Esophagus muscularis mucosa (tissue), 4 donors: Measurements from ENCODE around the gene PHLDA1. TPM values are rescaled to one million over a fixed set of nuclear protein-coding genes. Genes with fewer than 3 reads are reported as not detected.

Source experiments
- DNase-seq: peaks from one replicate; pipeline ENCODE4 v3.0.0-alpha.2; 2017; ENCODE audit errors: extremely low spot score
- H3K27ac ChIP-seq, 4 donors: fragments of 200-600 bp; sonication (generic); replicated peaks in 1 of 4; 1 replicate in 3 of 4; 2 replicates in 1 of 4; pipeline ENCODE4 v1.5.1; 2016 to 2019; ENCODE audit warnings: mild to moderate bottlenecking in 1 of 4
- H3K27me3 ChIP-seq, 4 donors: fragments of 200-600 bp; sonication (generic); one replicate each; pipeline versions ENCODE4 v1.5.1 to v1.6.0; 2016 to 2019
- H3K36me3 ChIP-seq, 4 donors: fragments of 200-600 bp; sonication (generic); one replicate each; pipeline ENCODE4 v1.5.1; 2016 to 2019
- H3K4me1 ChIP-seq, 4 donors: fragments of 200-600 bp; sonication (generic); one replicate each; pipeline ENCODE4 v1.5.1; 2016 to 2019
- H3K4me3 ChIP-seq, 4 donors: fragments of 200-600 bp; sonication (generic); 1 replicate in 2 of 4; 2 replicates in 2 of 4; pipeline ENCODE4 v1.5.1; 2016 to 2019; ENCODE audit warnings: mild to moderate bottlenecking in 4 of 4, moderate library complexity in 1 of 4
- H3K9me3 ChIP-seq, 4 donors: fragments of 200-600 bp; sonication (generic); 1 replicate in 3 of 4; 2 replicates in 1 of 4; pipeline ENCODE4 v1.5.1; 2016 to 2019
- EP300 ChIP-seq: sonication (generic); formaldehyde crosslinking; IDR thresholded peaks from one replicate; pipeline ENCODE4 v1.6.1; 2017; ENCODE audit warnings: antibody characterized with exemption
- POLR2A ChIP-seq: fragments of 450-650 bp; IDR thresholded peaks from one replicate; pipeline ENCODE4 v1.6.1; 2017; ENCODE audit warnings: antibody characterized with exemption, moderate library complexity, mild to moderate bottlenecking, low read depth
- POLR2AphosphoS5 ChIP-seq, 2 donors: sonication (generic); formaldehyde crosslinking; IDR thresholded peaks; one replicate each; pipeline ENCODE4 v1.6.1; 2017; ENCODE audit warnings: antibody characterized with exemption in 2 of 2
- WGBS: methylation state at CpG from one replicate; pipeline ENCODE4 v1.1.5; 2018; 5-methylcytosine and 5-hydroxymethylcytosine counted together
- intact Hi-C: fragments of 100-400 bp; cut with DNase I; formaldehyde crosslinking; loops from one replicate; pipeline ENCODE4 v1.15.1; 2023
- total RNA-seq, 4 donors: library from RNA; depleted of rRNA; stranded (reverse); fragments of >200 nt; gene quantifications; one replicate each; pipeline versions ENCODE4 v1.1.0 to v1.2.1, GENCODE V29; 2016
- TF ChIP-seq, protein P1 (sequence below), 3 experiments: fragments of 200-600 bp in 2 of 3; fragments of 450-650 bp in 1 of 3; sonication (generic) in 2 of 3; IDR thresholded peaks; one replicate each; pipeline ENCODE4 v1.5.1; 2017 to 2019; ENCODE audit warnings: antibody characterized with exemption in 3 of 3, mild to moderate bottlenecking in 2 of 3, moderate library complexity in 1 of 3

The PHLDA1 gene
- total RNA-seq, 4 donors from 2014 or later = 5.0 to 25.3 (median 6.1) TPM

DNA sequence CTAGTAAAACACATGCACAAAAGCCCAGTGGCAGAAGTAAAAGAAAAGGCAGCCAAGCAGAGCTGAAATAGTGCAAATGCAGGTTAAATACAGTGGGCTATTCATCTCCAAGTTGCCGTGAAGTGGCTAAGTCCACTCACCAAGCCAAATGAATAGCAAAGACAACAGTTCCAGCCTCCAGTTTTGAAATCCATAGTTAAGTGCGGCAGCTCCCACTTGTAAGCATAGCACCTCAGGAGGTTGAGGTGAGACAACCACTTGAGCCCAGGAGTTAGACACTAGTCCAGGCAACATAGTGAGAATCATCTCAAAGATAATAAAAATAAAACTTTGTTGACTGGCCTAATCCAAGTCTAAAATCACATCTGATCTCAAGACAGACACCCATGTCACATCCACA lies 9.8 kb upstream of the PHLDA1 start:
- no peak overlapping the region for H3K27ac ChIP-seq
- TF ChIP-seq, protein P1, sequence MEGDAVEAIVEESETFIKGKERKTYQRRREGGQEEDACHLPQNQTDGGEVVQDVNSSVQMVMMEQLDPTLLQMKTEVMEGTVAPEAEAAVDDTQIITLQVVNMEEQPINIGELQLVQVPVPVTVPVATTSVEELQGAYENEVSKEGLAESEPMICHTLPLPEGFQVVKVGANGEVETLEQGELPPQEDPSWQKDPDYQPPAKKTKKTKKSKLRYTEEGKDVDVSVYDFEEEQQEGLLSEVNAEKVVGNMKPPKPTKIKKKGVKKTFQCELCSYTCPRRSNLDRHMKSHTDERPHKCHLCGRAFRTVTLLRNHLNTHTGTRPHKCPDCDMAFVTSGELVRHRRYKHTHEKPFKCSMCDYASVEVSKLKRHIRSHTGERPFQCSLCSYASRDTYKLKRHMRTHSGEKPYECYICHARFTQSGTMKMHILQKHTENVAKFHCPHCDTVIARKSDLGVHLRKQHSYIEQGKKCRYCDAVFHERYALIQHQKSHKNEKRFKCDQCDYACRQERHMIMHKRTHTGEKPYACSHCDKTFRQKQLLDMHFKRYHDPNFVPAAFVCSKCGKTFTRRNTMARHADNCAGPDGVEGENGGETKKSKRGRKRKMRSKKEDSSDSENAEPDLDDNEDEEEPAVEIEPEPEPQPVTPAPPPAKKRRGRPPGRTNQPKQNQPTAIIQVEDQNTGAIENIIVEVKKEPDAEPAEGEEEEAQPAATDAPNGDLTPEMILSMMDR (IDR thresholded peaks at IDR 0.05) = no peak
- TF ChIP-seq POLR2AphosphoS5 (IDR thresholded peaks at IDR 0.05) = no peak
- no peak for TF ChIP-seq EP300
- TF ChIP-seq POLR2A = no peak
- no peaks in the 10 kb centered on the region for H3K27me3 ChIP-seq
- H3K9me3 ChIP-seq = no peaks in the 10 kb centered on the region
- H3K4me1 ChIP-seq = peaks cover 0 to 11% (median 7%) of the 10 kb centered on the region in 4 donors
- peaks cover 0 to 20% (median 9%) of the 10 kb centered on the region in 4 donors for H3K36me3 ChIP-seq
- intact Hi-C loops = no loop called here
- no peak for DNase-seq
- 98% methylated on average over 2 of the region's 2 CpGs for WGBS
- H3K4me3 ChIP-seq = no peak overlapping the region

DNA sequence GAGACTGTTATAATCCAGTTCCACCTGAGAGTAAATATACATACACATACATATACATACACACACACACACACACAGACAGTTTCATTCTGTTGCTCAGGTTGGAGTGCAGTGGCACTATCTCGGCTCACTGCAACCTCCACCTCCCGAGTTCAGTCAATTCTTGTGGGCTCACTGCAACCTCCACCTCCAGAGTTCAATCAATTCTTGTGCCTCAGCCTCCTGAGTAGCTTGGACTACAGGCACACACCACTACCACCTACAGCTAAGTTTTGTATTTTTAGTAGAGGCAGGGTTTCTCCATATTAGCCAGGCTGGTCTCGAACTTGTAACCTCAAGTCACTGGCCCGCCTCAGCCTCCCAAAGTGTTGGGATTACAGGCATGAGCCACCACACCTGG lies 8.9 kb upstream of the PHLDA1 start:
- H3K4me3 ChIP-seq = no peak overlapping the region
- WGBS = 96% methylated on average over 4 of the region's 4 CpGs
- H3K4me1 ChIP-seq = peaks cover 0 to 11% (median 7%) of the 10 kb centered on the region in 4 donors
- TF ChIP-seq EP300 (no peak), POLR2AphosphoS5 (IDR thresholded peaks at IDR 0.05) (no peak), POLR2A (no peak)
- TF ChIP-seq, protein P1 (IDR thresholded peaks at IDR 0.05) = no peak
- no peak overlapping the region for H3K27ac ChIP-seq
- no peaks in the 10 kb centered on the region for H3K9me3 ChIP-seq
- H3K27me3 ChIP-seq = no peaks in the 10 kb centered on the region
- DNase-seq = no peak
- H3K36me3 ChIP-seq = peaks cover 0 to 20% (median 9%) of the 10 kb centered on the region in 4 donors
- intact Hi-C loops = no loop called here

DNA sequence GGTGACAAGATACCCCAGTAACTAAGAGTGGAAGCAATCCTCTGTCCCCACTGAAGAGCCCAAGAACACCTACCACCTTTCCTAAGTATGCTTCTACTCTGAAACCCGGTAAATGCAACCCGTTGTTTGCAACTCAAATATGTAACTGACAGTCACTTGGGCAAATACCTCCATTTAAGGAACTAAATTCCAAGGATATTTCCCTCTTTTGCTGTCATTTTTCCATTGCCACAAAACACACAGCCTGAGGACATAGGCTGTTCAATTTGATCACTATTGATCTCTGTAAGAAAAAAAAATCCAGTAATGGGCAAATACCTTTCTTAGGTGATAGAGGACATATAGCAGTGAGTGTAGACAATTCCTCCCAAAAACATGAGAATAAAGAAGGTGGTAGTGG lies 6.6 kb upstream of the PHLDA1 start:
- DNase-seq = no peak
- Histone ChIP-seq H3K27me3 (no peaks in the 10 kb centered on the region), H3K27ac (no peak overlapping the region), H3K4me3 (no peak overlapping the region), H3K4me1 (peaks cover 0 to 13% (median 9%) of the 10 kb centered on the region in 4 donors), H3K36me3 (peaks cover 0 to 2% (median under 1%) of the 10 kb centered on the region in 4 donors), H3K9me3 (no peaks in the 10 kb centered on the region)
- TF ChIP-seq POLR2AphosphoS5 (IDR thresholded peaks at IDR 0.05) (no peak), EP300 (no peak), POLR2A (no peak)
- TF ChIP-seq, protein P1 (IDR thresholded peaks at IDR 0.05) = no peak
- intact Hi-C loops = loop anchor here (10.0 kb wide), 1 partner anchor 313 kb away; no protein-coding TSS in a partner anchor
- WGBS = 64% methylated on average over 2 of the region's 2 CpGs

DNA sequence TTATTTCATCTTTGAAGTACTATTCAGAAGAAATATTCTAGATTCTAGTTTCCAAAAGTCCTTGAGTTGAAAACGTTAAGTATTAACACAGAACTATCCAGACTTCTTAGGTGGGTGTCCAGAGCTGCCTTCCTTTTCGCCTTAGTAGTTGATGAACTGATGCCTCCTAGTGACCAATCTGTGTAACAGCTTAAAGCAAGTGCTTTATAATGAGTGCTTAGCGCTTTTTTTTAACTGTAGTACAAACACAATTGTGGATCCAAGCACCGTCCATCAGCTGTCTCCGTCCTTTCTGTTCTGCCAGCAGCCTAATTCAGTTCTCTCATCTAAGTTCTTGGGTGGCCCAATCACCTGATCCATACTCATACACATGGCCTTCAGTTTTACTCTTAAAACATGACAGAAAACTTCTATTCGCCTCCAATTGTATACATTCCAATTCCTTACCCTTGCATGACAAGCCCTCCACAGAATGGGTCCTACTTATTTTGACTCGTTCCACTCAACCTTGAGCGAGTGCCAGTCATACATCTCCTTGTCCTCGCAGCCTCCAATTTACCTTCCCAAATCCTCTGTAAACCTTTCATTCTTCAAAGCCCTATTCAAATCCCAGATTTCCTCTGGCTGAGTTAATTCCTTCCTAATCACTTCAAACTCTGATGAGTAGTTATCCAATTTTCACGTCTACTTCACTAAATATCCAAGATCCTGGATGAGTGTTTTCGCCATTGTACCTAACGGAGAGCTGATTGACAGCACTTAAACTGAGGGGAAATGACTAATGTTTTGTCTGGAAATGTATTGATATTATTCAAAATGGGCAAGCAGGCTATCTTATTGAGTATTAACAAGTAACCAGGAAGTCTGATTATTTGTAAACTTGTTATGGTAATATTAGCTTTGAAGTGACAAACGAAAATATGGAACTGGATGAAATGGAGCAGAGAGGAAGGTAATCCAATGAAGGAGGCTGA lies 5.8 kb upstream of the PHLDA1 start:
- Histone ChIP-seq H3K27me3 (no peaks in the 10 kb centered on the region), H3K27ac (no peak overlapping the region), H3K4me3 (no peak overlapping the region), H3K4me1 (peaks cover 0 to 21% (median 16%) of the 10 kb centered on the region in 4 donors), H3K9me3 (no peaks in the 10 kb centered on the region), H3K36me3 (no peaks in the 10 kb centered on the region)
- WGBS = 34% methylated on average over 13 of the region's 13 CpGs
- no peak for TF ChIP-seq POLR2AphosphoS5 (IDR thresholded peaks at IDR 0.05)
- TF ChIP-seq, protein P1 (IDR thresholded peaks at IDR 0.05) = peak; percentile 72 to 79 (median 79)
- no peak for TF ChIP-seq EP300
- no peak for TF ChIP-seq POLR2A
- intact Hi-C loops = loop anchor here (2.0 to 10.0 kb wide), 2 partner anchors 313 to 513 kb away; no protein-coding TSS in a partner anchor
- no peak for DNase-seq
